GM10847 (cell line): ENCODE measurements around the gene C11orf58.

Experiments used
- POLR2A ChIP-seq: IDR thresholded peaks from 2 replicates; pipeline ENCODE4 v1.6.1; 2011; ENCODE audit not compliant: insufficient read length; ENCODE audit errors: extremely low read depth

Gene C11orf58

GRCh38 chr11:16800382-16800781 lies 61.9 kb downstream of the C11orf58 start:
- TF ChIP-seq POLR2A: no peak

- no peak for TF ChIP-seq POLR2A
These were observed 63.0 kb downstream of the C11orf58 start for GRCh38 chr11:16801288-16801980.

- TF ChIP-seq POLR2A: no peak
These were observed 65.9 kb downstream of the C11orf58 start for GRCh38 chr11:16804104-16804947.

GRCh38 chr11:16805938-16806337 lies 67.5 kb downstream of the C11orf58 start:
- TF ChIP-seq POLR2A: no peak

GRCh38 chr11:16806791-16807190 lies 68.3 kb downstream of the C11orf58 start:
- TF ChIP-seq POLR2A: no peak

GRCh38 chr11:16807306-16807705 lies 68.9 kb downstream of the C11orf58 start:
- no peak for TF ChIP-seq POLR2A
